HG03432 (cell line): ENCODE data around the gene CCT7.

Experiments used
- ATAC-seq: cut with Tn5 transposase; IDR thresholded peaks from one replicate; pipeline ENCODE4 v1.9.1; 2021; ENCODE audit warnings: mild to moderate bottlenecking, moderate library complexity; ENCODE audit not compliant: unreplicated experiment

CCT7 gene

DNA sequence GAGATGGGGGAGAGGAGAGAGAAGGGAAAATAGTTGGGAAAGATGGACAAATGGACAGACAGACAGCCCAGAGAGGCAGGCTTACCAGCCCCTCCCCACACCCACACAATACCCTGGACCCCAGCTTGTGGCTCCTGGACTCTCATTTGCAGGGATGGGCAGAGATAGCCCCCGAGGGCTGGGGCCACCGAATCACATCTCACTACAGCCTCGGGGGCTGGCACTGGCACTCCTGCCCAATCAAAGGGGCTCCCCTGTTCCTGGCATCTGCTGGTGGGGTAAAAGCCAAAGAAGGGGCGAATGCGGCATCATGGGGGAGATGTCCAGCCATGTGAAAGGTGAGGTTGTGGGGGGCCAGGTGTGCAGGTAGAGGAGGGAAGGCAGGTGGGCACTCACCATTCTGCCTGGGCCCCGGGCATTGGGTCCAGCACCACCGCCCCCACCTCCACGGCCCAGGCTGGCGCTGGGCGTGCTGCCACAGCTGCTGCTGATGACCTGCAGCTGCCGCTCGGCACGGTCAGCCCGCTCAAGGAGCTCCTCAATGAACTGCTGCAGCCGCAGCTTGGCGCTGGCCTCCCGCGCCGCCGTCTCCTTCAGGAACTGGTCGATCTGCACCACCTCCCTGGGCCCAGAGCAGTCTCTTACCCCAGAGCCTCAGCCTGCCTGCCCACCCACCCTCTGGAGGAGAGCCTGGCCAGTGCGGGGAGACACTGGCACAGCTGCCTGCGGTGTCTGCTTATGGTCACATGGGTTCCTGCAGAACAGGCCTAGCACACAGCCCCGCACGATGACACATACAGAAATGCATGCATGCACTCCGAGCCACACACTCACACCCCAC, 32.2 kb downstream of the CCT7 start:
- ATAC-seq, result no peak

DNA sequence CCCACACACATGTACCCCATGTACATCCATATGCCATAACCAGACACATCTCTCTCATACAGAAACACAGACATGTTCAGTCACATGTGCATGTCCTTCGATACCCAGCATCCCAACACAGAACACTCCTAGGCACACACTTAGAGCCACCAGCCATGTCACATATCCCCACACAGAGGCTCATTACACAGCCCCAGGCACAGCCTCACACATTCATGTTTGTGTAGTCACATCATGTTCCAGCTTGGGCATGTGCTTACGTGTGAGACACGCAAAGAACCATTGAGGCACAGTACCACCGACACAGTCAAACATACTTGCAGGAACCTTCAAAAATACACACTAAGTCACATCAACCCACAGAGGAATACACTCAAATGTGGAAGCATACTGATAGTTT, 32.9 kb downstream of the CCT7 start:
- no peak for ATAC-seq

DNA sequence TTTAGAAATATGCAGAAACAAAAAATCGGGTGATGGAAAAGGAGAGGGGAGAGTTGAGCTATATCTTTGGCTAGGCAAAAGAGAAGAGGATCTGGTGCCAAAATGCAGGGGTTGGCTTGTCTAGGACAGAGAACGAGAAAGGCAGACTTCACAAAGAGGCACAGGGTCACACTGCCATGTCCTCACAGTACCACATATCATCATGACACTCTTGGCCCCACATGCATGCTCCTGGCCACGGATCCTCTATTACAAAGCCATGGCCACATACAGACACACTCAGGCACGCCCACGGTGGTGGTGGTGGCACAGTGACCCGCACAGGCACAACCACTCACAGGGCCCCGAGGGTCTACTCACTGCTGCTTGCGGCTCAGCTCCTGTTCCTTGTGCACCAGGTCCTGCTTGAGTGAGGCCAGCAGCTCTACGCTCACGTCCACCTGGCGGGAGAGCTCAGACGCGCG, 34.3 kb downstream of the CCT7 start:
- no peak for ATAC-seq

DNA sequence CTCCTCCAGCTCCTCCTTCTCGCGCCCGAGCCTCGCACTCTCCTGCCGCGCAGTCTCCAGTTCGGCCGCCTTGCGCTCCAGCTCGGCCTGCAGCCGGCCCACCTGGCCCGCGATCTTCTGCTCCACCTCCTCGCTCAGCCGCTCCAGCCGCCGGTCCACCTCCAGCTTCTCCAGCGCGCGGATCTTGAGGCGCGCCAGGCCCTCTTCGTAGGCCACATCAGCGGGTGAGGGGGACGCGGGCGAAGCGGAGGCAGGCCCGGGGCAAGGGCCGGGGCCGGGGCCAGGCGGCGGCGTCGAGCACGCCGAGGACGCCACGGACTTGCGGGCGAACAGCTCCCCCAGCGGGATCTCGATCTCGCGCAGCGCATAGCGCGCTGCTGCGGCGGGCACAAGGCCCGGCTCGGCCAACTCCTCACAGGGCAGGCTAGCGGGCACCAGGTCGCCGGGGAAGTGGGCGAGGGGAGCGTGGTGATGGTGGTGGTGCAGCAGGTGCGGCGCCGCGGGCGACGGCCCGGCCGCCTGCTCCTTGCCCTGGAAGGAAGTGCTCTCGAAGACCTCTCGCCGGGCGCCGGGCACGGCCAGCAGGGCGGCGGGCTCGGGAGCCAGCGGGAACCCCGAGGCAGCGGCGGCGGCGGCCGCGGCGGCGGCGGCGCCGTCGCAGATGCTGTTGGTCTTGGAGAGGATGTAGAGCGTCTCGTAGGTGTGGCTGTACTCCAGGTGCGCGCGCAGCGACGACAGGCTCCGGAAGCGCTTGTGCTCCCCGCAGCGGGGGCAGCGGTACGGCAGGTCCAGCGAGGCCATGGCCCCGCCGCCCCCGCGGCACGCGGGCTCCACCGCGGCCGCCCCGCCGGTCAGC, 35.0 kb downstream of the CCT7 start:
- ATAC-seq, result peak; percentile 91

DNA sequence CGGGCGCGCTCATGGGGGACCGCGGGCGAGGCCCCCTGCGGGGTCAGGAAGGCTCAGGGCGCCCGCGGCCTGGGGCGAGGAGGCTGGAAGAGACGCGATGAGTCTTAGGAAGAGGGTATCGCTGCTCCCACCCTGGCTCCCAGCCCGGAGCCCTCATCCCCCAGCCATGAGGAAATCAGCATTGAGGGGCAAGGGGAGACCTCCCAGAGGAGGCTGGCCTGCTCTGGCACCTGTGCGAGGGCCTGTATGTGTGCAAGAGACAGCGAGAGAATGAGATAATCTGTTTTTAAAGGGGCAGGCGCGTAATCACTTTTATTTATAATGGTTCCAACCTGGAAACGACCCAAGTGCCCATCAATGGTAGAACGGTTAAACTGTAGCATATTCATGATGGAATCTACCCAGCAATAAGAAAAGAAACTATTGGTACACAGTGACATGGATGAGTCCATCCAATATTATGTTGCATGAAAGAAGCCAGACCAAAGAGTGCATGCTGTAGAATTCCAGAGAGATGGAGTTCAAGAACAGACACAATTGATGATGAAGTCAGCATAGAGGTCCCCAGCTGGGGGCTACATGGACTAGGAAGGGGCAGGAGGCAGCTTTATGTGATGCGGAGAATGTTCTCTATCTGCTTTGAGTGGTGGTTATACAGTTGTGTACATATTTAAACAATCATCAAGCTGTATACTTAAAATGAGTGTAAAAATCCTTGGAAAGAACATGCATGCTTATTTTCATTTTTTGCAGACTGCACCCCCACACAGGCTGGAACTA, 35.8 kb downstream of the CCT7 start:
- no peak for ATAC-seq

DNA sequence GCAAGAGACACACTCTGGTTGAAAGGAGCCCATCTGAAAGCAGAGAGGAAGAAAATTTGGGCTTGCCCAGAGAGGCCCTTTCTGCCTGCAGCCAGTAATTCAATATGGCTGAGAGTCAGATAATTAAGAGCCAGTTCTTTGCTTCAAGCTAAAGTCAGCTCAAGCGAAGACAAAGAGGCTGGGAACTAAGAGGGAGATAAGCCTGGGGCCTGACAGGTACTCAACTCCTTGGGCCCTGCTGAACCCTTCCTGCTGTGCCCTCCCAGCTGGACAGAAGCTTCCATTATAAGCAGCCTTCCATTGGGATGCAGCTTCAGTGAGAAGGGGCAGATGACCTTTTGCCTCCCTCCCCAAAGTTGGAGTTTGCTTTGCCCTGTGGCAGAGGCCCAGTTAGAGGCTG, 38.2 kb downstream of the CCT7 start:
- no peak for ATAC-seq

GRCh38 chr2:73279852-73280251, 45.7 kb downstream of the CCT7 start:
- no peak for ATAC-seq

GRCh38 chr2:73281244-73281643, 47.1 kb downstream of the CCT7 start:
- ATAC-seq, result no peak

DNA sequence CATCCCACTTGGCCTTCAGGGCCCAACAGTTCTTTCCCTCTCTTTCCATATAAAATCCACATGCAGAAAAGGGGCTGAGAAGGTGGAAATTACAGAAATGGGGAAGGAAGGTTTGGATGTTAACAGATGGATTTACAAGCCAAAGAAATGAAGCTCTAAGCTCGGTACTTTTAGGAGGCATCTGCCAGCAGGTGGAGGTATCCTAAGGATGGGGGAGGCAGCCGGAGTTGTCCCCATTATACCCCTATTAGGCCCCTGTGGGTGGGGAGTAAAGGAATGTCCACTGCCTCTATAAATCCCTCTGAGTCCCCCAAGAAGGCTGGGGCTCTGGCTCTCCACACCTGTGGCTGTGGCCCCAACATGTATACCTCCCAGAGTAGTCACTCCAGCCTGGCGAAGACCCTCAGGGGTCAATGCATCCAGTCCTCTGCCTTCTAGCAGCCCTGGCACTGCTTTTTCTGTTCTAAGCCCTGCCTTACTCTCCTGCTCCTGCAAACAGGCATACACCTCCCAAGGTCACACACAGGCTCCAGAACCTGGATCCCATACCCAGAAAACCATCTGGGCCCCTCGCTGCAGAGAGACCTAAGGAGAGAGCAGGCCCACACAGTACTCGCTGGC, 48.9 kb downstream of the CCT7 start:
- ATAC-seq, result no peak

GRCh38 chr2:73283545-73284295, 49.6 kb downstream of the CCT7 start:
- ATAC-seq, result peak; percentile 28

DNA sequence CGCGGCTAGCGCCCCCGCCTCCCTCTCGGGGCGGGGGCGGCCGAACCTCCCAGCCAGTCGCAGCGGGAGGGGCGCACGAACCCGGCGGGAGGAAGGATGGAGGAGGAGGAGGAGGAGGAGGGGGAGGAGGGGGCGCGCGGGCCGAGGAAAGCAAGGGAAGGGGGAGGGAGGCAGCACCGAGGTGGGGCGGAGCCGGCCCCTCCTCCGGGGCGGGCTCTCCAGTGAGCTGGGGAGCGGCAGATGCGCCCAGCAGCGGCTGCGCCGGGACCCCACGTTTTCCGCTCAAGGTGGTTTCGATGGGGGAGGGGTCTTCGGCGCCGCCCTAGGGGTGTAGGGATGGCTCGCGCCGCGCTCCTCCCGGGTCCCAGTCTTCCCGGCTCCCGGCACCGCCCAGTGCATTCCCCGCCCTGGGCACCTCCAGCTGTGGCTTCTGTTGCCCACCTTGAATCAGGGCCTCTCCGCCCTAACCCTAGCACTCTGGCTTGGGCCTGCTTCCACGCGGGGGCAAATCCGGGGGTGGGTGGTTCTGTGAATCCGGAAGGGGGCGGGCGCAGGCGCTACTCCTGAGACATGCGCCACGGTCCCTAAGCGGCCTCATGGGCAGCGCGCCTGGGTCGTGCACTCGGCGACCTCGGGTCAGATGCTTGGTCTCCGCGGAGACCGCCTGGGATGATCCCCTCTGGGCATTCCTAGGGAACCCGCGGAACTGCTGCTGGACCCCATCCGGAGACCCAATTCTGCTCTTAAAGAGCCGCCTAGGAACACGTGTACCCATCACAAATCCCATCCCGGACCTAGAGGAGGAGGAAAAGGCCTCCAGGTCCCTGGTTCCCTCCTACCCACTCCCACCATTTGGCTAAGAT, 50.4 kb downstream of the CCT7 start, which contains the start of gene FBXO41:
Gene FBXO41, minus strand, starts transcription at position 183 of the 863 bp plus-strand sequence. CDS start 14,848 bp downstream, outside the sequence.
- ATAC-seq, result peak; percentile 84

DNA sequence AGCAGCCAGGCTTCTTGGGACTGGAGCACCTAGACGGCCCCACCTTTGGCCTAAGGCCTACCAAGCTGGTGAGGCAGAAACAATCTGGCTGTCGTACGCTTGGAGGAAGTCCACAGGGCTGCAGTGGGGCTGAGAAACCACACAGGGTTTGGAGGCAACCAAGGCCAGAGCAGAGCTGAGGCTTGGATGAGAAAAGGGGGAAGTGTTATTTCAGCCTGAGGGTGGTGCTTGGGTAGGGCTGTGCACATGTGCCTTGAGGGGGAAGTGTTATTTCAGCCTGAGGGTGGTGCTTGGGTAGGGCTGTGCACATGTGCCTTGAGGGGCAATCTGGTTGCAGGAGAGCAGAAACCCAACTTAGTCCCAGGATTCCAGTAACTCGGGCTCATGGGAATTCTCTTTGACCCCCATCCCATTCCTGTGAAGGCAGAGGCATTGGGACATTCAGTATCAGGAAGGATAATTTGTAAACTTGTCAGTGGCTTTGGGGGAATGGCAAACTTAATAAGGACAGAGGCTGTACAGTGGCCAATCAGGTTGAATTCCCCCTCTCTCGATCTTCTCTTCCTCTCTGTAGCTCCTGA, 51.1 kb downstream of the CCT7 start:
- ATAC-seq, result peak; percentile 57

DNA sequence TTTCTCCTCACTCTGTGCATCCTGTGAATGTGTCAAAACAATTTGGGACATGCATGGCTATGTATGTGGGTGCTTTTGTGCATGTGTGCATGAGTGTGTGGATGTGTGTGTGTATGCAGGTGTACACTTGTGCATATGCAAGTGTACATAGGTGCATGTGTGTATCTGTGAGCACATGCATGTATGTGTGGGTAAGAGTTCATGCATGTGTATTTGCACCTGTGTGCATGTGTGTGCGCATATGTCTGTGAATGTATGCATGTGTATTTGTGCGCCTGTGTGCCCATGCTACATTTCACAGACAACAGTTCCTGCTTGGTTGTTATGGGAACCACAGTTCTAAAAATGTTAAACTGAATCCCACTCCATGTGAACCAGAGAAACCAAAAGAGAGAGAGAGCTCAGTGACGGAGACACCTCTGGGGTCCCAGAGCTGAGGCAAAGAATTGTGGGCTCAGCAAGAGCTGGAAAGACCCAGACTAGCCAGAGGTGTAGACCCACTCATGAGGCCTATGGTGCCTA, 52.1 kb downstream of the CCT7 start:
- ATAC-seq, result no peak

DNA sequence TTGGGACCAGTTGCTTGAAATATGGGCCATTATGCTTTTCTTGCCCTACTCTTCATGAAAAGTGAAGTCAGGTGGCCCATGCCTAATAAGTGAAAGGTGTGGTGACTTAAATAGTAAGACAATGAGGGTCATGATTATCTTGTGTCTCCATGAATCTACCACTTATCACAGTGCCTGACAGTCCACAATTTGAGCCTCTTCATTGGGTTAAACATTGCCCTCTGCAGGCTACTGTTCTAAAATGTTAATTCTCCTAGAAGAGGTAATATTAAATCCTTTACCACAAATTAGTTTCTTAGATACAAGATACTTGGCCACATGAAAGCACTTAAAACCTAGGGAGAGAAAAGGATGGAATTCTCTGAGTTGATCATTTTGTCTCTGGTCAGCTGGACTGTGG, 55.2 kb downstream of the CCT7 start:
- ATAC-seq, result no peak

DNA sequence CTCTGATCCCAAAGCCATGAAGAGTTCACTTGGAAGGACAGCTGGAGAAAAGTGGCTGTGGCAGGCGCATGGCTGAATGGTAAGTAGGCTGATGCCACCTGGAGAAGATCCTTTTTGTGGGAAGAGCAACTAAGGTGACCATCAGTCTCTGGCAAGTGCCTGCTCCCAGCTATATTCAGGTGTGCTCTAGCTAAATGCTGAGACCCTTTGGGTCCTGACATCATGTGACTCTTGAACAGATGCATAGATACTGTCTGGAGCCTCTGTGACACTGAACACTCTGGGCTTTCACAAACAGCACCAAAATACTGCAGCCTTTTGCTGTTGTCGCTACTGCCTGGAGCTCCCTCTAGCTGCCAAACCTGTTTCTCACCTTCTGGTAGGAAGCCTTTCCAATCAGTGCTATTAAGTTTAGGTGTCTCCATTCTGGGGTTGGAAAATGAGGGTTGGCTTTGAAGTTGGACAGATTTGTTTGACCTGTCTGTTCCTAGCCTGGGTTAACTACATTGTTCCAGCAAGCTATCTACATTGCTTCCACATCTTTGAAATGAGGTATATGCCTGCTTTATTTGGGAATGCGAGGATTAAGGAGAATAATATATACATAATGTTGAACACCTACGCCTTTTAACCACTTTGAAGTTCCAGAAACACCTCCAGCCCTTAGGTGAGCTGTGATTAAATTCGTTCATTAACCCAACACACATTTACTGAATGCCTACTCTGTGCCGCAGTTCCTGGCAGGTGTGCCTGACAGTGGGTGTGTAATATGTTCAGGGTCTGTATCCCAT, 56.1 kb downstream of the CCT7 start:
- no peak for ATAC-seq

- peak; percentile 31 for ATAC-seq
Observed at GRCh38 chr2:73291093-73291460, 57.0 kb downstream of the CCT7 start.

DNA sequence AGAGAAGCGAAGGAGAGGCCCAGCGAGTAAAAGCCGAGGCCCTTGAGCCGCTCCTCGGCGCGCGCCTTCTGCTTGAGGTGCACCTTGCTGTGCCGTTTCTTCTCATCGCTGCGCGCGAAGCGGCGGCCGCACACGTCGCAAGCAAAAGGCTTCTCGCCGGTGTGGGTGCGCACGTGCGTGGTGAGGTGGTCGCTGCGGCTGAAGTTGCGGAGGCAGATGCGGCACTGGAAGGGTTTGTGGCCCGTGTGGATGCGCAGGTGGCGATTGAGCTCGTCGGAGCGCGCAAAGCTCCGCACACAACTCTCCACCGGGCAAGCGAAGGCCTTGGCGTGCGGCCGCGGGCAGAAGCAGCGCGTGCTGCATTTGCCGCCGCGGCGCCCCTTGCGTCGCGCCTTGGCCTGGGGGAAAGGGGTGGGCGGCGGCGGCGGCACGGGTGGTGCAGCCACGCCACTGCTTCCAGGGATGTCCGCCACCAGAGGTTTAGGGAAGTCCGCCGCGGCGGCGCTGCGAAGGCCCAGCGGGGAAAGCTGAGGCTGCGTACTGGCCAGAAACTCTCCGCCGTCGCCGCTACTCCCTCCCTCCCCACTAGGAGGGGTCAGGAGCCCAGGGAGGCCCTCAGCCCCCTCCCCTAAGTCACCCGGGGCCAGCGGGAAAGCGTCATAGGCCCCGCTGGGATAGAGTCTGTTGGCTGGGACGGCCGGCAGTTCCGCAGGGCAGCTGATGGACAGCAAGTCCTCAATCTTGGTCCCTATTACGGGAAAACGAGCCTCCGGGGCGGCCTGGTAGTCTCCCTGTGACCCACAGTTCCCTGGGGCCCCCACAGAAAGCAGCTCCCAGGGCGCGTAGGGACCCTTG, 57.6 kb downstream of the CCT7 start:
- ATAC-seq, result peak; percentile 9
